ENCODE data around the gene DENND1C.

The DENND1C gene

DNA sequence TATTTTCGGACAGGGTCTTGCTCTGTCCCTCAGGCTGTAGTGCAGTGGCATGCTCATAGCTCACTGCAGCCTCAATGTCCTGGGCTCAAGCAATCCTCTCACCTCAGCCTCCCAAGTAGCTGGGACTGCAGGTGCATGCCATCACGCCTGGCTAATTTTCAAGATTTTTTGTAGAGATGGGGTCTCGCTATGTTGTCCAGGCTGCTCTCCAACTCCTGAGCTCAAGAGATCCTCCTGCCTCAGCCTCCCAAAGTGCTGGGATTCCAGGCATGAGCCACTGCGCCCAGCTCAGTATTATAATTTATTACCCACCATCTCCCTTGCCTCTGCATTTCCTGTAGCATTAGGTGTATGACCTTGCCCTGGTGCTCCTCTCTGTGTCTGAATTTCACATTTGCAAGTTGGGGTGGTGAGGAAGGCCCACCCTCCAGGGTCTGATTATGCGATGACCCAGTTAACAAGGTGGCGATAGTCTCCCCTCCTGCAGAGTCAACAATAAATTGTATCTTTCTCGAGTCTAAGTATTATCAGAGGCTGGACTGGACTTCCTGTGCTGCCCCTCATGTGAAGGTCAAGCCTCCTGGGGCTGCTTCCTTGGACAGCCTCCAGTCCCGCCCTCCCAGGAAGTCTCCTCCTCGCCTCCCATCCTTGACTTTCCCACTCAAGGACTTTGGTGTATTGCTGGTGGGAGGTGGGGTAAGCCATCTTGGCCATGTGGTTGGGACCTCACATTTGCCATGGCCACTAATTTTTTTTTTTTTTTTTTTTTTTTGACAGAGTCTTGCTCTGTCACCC is 22.0 kb upstream of the DENND1C start:
- DNase-seq (ENCODE audit: low read depth) = no peak
- no peak overlapping the region for H3K4me3 ChIP-seq (ENCODE audit: control insufficient read depth, low read depth, low read length)
- TF ChIP-seq, protein P1, sequence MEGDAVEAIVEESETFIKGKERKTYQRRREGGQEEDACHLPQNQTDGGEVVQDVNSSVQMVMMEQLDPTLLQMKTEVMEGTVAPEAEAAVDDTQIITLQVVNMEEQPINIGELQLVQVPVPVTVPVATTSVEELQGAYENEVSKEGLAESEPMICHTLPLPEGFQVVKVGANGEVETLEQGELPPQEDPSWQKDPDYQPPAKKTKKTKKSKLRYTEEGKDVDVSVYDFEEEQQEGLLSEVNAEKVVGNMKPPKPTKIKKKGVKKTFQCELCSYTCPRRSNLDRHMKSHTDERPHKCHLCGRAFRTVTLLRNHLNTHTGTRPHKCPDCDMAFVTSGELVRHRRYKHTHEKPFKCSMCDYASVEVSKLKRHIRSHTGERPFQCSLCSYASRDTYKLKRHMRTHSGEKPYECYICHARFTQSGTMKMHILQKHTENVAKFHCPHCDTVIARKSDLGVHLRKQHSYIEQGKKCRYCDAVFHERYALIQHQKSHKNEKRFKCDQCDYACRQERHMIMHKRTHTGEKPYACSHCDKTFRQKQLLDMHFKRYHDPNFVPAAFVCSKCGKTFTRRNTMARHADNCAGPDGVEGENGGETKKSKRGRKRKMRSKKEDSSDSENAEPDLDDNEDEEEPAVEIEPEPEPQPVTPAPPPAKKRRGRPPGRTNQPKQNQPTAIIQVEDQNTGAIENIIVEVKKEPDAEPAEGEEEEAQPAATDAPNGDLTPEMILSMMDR (conservative IDR thresholded peaks at IDR 0.05; ENCODE audit: control insufficient read depth, insufficient read depth, low read depth, low read length) = no peak

DNA sequence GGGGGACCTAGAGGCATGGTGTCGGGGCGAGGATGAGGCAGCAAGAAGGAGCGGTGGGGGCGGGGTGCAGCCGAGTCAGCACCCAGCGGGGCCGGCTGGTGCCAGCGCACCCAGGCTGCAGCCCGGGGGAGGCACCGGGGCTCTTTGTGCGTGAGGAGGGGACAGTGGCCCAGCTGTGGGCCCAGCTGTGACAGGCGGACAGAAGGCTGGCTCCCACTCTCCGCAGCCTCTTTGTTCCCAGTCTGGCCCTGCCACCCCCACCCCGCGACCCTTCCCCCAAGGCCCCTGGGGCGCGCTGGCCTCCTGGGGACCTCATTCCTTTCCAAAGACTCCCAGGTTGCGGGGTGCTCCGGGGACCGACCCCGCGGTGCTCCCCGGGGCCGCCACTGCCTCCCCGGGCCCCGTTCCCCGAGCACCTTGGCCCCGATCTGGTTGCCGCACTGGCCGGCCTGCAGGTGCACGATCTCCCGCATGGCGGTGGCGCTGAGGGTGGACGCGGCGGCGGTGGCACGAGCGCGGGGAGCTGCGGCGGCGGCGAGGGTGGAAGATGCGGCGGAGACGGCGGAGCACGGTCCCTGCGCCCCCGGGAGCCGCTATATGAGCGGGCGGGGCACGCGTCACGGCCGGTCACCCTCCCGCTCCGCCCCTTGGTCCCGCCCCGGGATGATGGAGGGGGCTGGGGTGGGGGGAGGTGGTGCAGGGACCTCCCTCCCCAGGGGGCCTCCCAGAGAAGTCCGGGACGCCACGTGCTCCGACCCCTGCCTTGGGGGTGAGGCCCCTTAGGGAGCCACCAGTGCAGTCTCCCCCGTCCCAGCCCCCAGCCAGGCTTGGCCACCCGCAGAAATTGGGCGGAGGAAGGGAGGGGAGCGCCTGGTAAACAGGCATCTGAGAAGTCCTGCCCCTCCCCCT is 20.4 kb upstream of the DENND1C start, which contains the start of gene TUBB4A:
TSS of gene TUBB4A (minus strand) at position 570 of the 909 bp plus-strand sequence. CDS start at position 473, 97 bp downstream.
- DNase-seq (ENCODE audit: low read depth) = no peak
- TF ChIP-seq, protein P1 (conservative IDR thresholded peaks at IDR 0.05; ENCODE audit: control insufficient read depth, insufficient read depth, low read depth, low read length) = no peak
- H3K4me3 ChIP-seq (ENCODE audit: control insufficient read depth, low read depth, low read length) = no peak within 1 kb of the TSS

DNA sequence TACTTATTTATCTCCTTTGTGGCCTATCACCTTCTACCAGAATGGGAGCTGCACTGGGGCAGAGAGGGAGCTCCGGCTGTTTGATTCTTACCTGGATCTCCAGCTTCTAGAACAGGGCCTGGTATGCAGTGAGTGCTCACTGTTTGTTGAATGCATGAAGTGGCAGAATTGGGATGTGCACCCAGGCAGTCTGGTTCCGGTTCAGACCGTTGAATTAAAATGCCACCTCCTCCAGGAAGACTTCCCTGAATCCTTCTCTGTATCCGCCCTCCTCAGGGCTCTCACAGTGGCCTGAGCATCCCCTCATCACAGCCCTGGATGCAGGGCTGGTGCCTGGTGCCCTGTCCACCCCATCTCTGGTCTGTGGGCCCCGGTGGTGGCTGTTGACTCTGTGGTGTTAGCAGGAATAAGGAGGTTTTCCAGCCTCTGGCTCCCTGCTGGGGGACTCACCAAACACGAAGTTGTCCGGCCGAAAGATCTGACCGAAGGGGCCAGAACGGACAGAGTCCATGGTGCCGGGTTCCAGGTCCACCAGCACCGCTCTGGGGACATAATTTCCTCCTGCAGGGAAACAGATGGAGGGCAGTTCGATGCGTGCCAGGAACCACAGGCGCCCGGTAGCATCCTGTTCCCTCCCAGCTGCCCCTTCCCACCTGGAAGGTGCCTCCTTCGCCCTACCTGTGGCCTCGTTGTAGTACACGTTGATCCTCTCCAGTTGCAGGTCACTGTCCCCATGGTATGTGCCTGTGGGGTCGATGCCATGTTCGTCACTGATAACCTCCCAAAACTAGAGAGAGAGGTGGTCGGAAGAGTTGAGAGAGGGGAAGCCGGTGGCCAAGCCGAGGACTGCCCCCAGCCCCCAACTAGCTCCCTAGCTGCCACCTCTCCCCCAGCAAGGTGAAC is 19.5 kb upstream of the DENND1C start:
- H3K4me3 ChIP-seq (ENCODE audit: control insufficient read depth, low read depth, low read length) = no peak overlapping the region
- DNase-seq (ENCODE audit: low read depth) = no peak
- TF ChIP-seq, protein P1 (conservative IDR thresholded peaks at IDR 0.05; ENCODE audit: control insufficient read depth, insufficient read depth, low read depth, low read length) = no peak

DNA sequence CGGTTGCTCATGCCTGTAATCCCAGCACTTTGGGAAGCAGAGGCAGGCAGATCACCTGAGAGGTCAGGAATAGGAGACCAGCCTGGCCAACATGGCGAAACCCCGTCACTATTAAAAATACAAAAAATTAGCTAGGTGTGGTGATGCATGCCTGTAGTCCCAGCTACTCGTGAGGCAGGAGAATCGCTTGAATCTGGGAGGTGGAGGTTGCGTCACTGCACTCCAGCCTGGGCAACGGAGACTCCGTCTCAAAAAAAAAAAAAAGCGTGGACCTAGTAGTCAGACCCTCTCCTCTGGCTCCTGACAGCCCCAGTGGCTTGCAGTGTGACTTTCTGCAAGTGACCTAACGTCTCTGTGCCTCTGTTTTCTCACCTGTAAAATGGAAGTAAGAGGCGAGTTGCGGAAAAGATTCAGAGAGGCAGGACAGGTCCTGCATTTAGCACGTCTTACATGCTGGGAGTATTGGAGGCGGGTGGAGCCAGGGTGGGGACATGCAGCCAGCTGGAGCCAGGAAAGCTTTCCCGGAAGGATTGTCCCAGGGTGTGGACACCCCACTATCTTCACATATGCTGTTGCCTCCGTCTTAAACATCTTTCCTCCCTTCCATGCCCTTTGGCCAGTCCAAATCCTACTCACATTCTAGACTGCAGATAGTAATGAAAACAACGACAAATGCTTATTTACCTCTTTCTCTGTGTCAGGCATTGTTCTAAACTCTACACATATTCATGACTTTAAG is 17.6 kb upstream of the DENND1C start:
- DNase-seq (ENCODE audit: low read depth) = no peak
- TF ChIP-seq, protein P1 (conservative IDR thresholded peaks at IDR 0.05; ENCODE audit: control insufficient read depth, insufficient read depth, low read depth, low read length) = no peak

DNA sequence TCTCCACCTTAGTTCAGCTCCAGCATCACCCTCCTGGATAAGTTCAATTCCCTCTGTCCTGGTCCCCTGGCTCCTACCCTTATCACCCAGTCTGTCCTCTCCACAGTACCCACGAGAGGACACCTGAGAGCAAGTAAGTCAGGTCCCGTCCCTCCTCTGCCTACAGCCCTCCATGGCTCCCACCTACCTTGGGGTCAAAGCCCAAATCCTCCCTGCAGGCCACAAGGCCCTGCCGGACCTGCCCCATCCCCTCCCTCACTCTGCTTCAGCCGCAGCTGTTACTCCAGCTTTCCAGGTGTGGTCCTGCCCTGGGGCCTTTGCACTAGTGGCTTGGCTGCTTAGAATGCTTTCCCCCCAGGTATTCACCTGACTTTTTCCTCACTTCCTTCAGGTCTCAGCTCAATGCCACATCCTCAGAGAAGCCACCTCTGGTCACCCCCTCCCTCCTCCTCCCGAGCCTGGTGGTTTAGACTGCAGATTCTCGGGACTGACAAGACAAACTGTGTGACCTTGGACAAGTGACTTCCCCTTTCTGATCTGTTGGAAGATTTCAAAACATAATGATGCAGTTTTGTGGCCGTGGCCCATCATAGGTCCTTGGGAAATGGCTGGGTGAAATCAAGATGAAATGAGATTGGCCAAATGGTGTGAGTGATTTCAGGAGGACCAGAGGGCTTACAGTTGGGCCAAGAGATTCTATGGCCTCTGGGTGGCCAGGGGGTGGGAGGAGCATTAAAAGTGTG is 16.9 kb upstream of the DENND1C start:
- TF ChIP-seq, protein P1 (conservative IDR thresholded peaks at IDR 0.05; ENCODE audit: control insufficient read depth, insufficient read depth, low read depth, low read length) = no peak
- no peak overlapping the region for H3K4me3 ChIP-seq (ENCODE audit: control insufficient read depth, low read depth, low read length)
- no peak for DNase-seq (ENCODE audit: low read depth)

More for the DNA sequence above, 17.6 kb upstream of the DENND1C start:
- no peak overlapping the region for H3K4me3 ChIP-seq (ENCODE audit: control insufficient read depth, low read depth, low read length)
